Cardiac muscle cell (in vitro differentiated cells and primary cell): Measurements from ENCODE around the gene C1S. TPM values are rescaled to one million over a fixed set of nuclear protein-coding genes. Genes with fewer than 3 reads are reported as not detected.
A peak's percentile ranks its signal among the peaks of the same experiment; 100 is the strongest.

ENCODE experiments used
- DNase-seq, 2 donors: peaks; one replicate each; pipeline versions ENCODE4 v3.0.0 to v3.0.0-alpha.2; 2010 to 2017; ENCODE audit warnings: low read depth in 1 of 2, low spot score in 1 of 2
- H3K27ac ChIP-seq: fragments of 200-600 bp; sonication (generic); 2 replicates; pipeline ENCODE4 v1.5.1; 2016
- H3K27me3 ChIP-seq: fragments of 200-600 bp; sonication (generic); 2 replicates; pipeline ENCODE4 v1.6.0; 2016; ENCODE audit warnings: control low read depth
- H3K36me3 ChIP-seq: fragments of 200-600 bp; sonication (generic); 2 replicates; pipeline ENCODE4 v1.5.1; 2016; ENCODE audit warnings: control low read depth
- H3K4me1 ChIP-seq: fragments of 200-600 bp; sonication (generic); 2 replicates; pipeline ENCODE4 v1.8.1; 2017; ENCODE audit warnings: low read depth, mild to moderate bottlenecking, mixed run types
- H3K4me3 ChIP-seq: fragments of 200-600 bp; sonication (generic); 2 replicates; pipeline ENCODE4 v1.5.1; 2016; ENCODE audit warnings: mild to moderate bottlenecking
- H3K9me3 ChIP-seq: fragments of 200-600 bp; sonication (generic); 2 replicates; pipeline ENCODE4 v1.5.1; 2017; ENCODE audit warnings: low read depth, mild to moderate bottlenecking, control low read depth
- polyA plus RNA-seq: library from polyadenylated mRNA; unstranded; fragments of >200 nt; fragmentation: Nextera tagmentation; extraction: Ambion mirVana; gene quantifications from 2 replicates; pipeline ENCODE4 v1.2.1, GENCODE V29; 2016
- total RNA-seq: library from RNA; depleted of rRNA; stranded (reverse); fragments of >200 nt; gene quantifications from 2 replicates; pipeline ENCODE4 v1.2.3, GENCODE V29; 2016
- TF ChIP-seq, protein P1 (sequence below): IDR thresholded peaks from 2 replicates; pipeline ENCODE4 v1.5.1; 2012; ENCODE audit warnings: low read depth, mild to moderate bottlenecking, low read length

Gene C1S
- total and polyA plus RNA-seq, 2 experiments from 2014 or later: 5.0 to 7.3 TPM

DNA sequence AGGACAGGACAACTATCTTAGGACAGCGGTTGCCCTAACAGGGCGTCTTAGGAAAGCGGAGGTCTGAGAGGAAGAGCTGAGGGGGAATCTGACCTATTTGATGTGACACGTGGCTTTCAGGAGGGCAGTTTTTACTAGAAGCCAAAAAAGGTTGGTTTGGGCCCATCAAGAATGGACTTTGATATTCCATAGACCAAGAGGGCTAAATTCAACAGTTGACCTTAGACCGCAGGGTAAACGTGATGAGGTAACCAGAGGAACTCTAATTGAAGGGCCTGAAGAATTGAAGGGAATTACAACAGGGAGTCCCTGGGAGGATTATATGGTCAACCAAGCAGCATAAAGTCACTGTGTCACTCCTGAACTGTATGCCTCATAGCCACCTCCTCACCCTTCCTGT, 11.5 kb downstream of the C1S start:
- TF ChIP-seq, protein P1, sequence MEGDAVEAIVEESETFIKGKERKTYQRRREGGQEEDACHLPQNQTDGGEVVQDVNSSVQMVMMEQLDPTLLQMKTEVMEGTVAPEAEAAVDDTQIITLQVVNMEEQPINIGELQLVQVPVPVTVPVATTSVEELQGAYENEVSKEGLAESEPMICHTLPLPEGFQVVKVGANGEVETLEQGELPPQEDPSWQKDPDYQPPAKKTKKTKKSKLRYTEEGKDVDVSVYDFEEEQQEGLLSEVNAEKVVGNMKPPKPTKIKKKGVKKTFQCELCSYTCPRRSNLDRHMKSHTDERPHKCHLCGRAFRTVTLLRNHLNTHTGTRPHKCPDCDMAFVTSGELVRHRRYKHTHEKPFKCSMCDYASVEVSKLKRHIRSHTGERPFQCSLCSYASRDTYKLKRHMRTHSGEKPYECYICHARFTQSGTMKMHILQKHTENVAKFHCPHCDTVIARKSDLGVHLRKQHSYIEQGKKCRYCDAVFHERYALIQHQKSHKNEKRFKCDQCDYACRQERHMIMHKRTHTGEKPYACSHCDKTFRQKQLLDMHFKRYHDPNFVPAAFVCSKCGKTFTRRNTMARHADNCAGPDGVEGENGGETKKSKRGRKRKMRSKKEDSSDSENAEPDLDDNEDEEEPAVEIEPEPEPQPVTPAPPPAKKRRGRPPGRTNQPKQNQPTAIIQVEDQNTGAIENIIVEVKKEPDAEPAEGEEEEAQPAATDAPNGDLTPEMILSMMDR: no peak
- no peak overlapping the region for H3K4me3 ChIP-seq
- peaks cover 12% of the 10 kb centered on the region for H3K27me3 ChIP-seq
- DNase-seq: no peak
- H3K36me3 ChIP-seq: no peaks in the 10 kb centered on the region
- no peaks in the 10 kb centered on the region for H3K9me3 ChIP-seq
- peaks cover 2% of the 10 kb centered on the region for H3K4me1 ChIP-seq
- no peak overlapping the region for H3K27ac ChIP-seq

DNA sequence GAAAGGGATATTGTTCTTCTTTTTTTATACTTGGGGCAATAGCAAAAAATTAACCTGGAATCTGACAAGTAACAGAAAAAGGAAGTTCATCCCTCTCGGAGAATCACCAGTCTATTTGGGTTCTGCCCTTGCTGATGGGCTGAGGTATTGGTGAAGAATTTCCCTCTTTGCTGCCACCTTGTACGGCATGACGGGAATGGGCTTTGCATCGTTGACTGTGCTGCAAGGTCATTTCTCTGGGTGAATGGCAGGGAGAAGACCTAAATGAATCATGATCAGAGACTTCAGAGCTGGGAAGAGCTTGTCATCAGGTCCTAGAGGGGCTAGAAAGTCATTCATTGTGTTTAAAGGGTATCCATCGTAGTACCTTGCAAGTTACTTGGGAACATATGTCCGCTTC, 12.0 kb downstream of the C1S start:
- Histone ChIP-seq H3K36me3 (no peaks in the 10 kb centered on the region), H3K9me3 (no peaks in the 10 kb centered on the region), H3K27me3 (peaks cover 12% of the 10 kb centered on the region), H3K27ac (no peak overlapping the region), H3K4me3 (no peak overlapping the region), H3K4me1 (peaks cover 2% of the 10 kb centered on the region)
- TF ChIP-seq, protein P1: no peak
- DNase-seq: no peak

DNA sequence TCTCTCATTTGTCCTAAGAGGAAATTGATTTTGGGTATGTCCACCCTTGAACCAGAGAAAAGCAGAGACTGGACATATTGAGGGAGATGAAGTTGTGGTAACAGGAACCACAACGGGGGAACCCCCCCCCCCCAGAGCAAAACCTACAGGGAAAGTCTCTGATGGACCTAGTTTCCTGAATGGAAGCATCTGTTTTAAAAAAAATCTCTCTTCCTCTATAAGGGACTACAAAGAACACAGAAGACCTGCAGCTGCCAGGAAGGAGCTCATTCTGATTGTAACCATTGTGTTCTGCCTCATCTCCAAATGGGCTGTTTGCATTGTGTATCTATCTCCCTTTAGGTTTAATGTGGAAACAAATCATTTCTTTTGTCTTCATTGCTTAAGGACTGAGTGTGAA, 13.4 kb downstream of the C1S start:
- no peak overlapping the region for H3K27ac ChIP-seq
- no peaks in the 10 kb centered on the region for H3K9me3 ChIP-seq
- no peak for DNase-seq
- TF ChIP-seq, protein P1: no peak
- peaks cover 12% of the 10 kb centered on the region for H3K27me3 ChIP-seq
- peaks cover 2% of the 10 kb centered on the region for H3K4me1 ChIP-seq
- H3K4me3 ChIP-seq: no peak overlapping the region
- H3K36me3 ChIP-seq: no peaks in the 10 kb centered on the region

DNA sequence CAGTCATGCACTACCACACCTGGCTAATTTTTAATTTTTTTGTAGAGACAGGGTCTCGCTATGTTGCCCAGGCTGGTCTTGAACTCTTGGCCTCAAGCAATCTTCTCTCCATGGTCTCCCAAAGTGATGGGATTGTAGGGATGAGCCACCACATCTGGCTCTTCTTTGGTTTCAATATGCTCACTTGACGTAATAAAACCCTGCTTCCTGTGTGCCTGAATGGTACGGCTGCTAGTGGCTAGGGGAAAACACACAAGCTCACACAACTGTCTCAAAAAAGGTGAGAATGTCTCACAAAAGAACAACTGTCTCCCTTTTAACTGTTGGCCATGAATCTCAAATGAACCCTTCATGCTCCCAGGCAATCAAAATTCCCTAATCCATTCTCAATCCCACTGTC, 15.0 kb downstream of the C1S start:
- TF ChIP-seq, protein P1: no peak
- Histone ChIP-seq H3K27me3 (peaks cover 12% of the 10 kb centered on the region), H3K9me3 (no peaks in the 10 kb centered on the region), H3K27ac (no peak overlapping the region), H3K4me1 (no peaks in the 10 kb centered on the region), H3K36me3 (no peaks in the 10 kb centered on the region), H3K4me3 (no peak overlapping the region)
- DNase-seq: no peak

DNA sequence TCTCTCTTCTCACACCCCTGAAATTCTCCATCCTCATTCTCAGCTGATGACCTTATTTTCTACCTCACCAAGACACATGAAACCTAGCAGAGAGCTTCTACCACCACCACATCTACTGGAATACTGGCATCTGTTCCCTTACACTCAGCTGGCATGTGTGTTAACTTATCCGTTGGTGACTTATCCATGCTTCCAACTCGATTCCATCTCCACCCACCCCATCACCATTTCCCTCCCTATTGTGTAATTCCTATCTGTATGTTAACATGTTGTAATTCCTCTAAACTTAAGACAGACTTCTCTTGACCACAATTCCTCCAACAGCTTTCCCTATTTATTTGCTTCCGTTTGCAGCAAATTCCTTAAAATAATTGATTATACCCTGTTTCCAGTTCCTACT, 15.4 kb downstream of the C1S start:
- TF ChIP-seq, protein P1: no peak
- peaks cover 12% of the 10 kb centered on the region for H3K27me3 ChIP-seq
- H3K9me3 ChIP-seq: no peaks in the 10 kb centered on the region
- no peak overlapping the region for H3K27ac ChIP-seq
- no peaks in the 10 kb centered on the region for H3K36me3 ChIP-seq
- H3K4me1 ChIP-seq: no peaks in the 10 kb centered on the region
- DNase-seq: peak in 1 of 2 donors; percentile 82
- no peak overlapping the region for H3K4me3 ChIP-seq

DNA sequence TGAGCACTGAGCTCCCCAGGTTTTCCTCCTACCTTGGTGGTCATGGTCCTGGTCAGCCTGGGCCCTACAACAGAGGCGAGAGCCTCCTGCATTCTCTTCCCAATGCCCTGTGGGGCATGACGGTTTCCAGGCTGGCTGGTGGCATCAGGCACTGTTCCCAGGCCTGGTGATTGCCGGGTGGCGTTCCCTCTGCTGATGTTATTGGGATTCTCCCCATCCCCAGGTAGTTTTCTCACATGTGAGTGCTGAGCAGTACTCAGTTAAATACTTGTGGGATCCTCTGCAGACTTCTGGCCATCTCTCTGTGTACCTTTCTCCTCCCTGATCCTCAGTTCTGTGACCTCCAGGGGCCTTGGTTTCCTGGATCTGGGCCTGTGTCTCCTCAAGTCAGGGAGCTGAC, 16.0 kb downstream of the C1S start:
- Histone ChIP-seq H3K4me1 (no peaks in the 10 kb centered on the region), H3K27me3 (peaks cover 12% of the 10 kb centered on the region), H3K27ac (no peak overlapping the region), H3K9me3 (no peaks in the 10 kb centered on the region), H3K36me3 (no peaks in the 10 kb centered on the region), H3K4me3 (no peak overlapping the region)
- DNase-seq: no peak
- TF ChIP-seq, protein P1: no peak
